CD14-positive monocyte (primary cell): Measurements from ENCODE around the gene IFNA7. TPM values are rescaled to one million over a fixed set of nuclear protein-coding genes. Genes with fewer than 3 reads are reported as not detected.
"Not testable (repeated sequence)": the region's sequence is repeated elsewhere in the genome, so short reads cannot be mapped to it uniquely, and the experiment has no call there.

Experiments used
- DNase-seq, 3 donors: peaks; one replicate each; pipeline ENCODE4 v3.0.0-alpha.2; 2011 to 2022
- H2AFZ ChIP-seq: 2 replicates; pipeline ENCODE4 v1.6.0; 2012; ENCODE audit warnings: mild to moderate bottlenecking, low read depth, low read length, inconsistent platforms; ENCODE audit not compliant: insufficient read depth, poor library complexity, severe bottlenecking
- H3K27ac ChIP-seq, 2 donors: 1 replicate in 1 of 2; 2 replicates in 1 of 2; pipeline ENCODE4 v1.5.1; 2012 to 2013; ENCODE audit warnings: low read length in 2 of 2, control low read depth in 1 of 2, inconsistent platforms in 1 of 2, low read depth in 1 of 2, mild to moderate bottlenecking in 1 of 2
- H3K27me3 ChIP-seq, 2 donors: one replicate each; pipeline versions ENCODE4 v1.6.0 to v1.6.1; 2011 to 2013; ENCODE audit warnings: low read length in 2 of 2; ENCODE audit not compliant: control insufficient read depth in 2 of 2, insufficient read depth in 2 of 2
- H3K36me3 ChIP-seq, 2 donors: replicated peaks in 1 of 2; 1 replicate in 1 of 2; 2 replicates in 1 of 2; pipeline versions ENCODE4 v1.5.1 to v1.6.1; 2012 to 2013; ENCODE audit warnings: low read length in 2 of 2, control low read depth in 1 of 2, inconsistent platforms in 1 of 2, mild to moderate bottlenecking in 1 of 2; ENCODE audit not compliant: insufficient read depth in 2 of 2, control insufficient read depth in 1 of 2
- H3K4me1 ChIP-seq, 2 donors: 1 replicate in 1 of 2; 2 replicates in 1 of 2; pipeline versions ENCODE4 v1.5.1 to v1.6.1; 2012 to 2013; ENCODE audit warnings: low read length in 2 of 2, control low read depth in 1 of 2, inconsistent platforms in 1 of 2, mild to moderate bottlenecking in 1 of 2, moderate library complexity in 1 of 2; ENCODE audit not compliant: insufficient read depth in 2 of 2, control insufficient read depth in 1 of 2
- H3K4me2 ChIP-seq: replicated peaks from 2 replicates; pipeline ENCODE3; 2012; ENCODE audit warnings: low read length, moderate library complexity, mild to moderate bottlenecking; ENCODE audit not compliant: poor library complexity, severe bottlenecking; ENCODE audit errors: extremely low read depth
- H3K4me3 ChIP-seq, 3 experiments: fragments of 200-600 bp in 1 of 3; sonication (generic) in 1 of 3; replicated peaks in 1 of 3; 1 replicate in 2 of 3; 2 replicates in 1 of 3; pipeline ENCODE4 v1.5.1; 2011 to 2013; ENCODE audit warnings: low read length in 3 of 3, mild to moderate bottlenecking in 3 of 3, control low read depth in 2 of 3, low read depth in 2 of 3, inconsistent platforms in 1 of 3, moderate library complexity in 1 of 3
- H3K79me2 ChIP-seq: 2 replicates; pipeline ENCODE4 v1.6.0; 2012; ENCODE audit warnings: mild to moderate bottlenecking, control low read depth, inconsistent platforms, low read length, moderate library complexity; ENCODE audit not compliant: insufficient read depth
- H3K9ac ChIP-seq: 2 replicates; pipeline ENCODE4 v1.6.0; 2017; ENCODE audit warnings: low read length, mild to moderate bottlenecking; ENCODE audit not compliant: insufficient read depth, poor library complexity, severe bottlenecking
- H3K9me3 ChIP-seq, 2 donors: replicated peaks in 1 of 2; 1 replicate in 1 of 2; 2 replicates in 1 of 2; pipeline versions ENCODE4 v1.5.1 to v1.6.1; 2012 to 2013; ENCODE audit warnings: low read length in 2 of 2, control low read depth in 1 of 2; ENCODE audit not compliant: control insufficient read depth in 1 of 2, insufficient read depth in 1 of 2
- H4K20me1 ChIP-seq: 2 replicates; pipeline ENCODE4 v1.6.0; 2012; ENCODE audit warnings: mild to moderate bottlenecking, low read length, control low read depth, moderate library complexity; ENCODE audit not compliant: insufficient read depth
- H3K27ac Mint-ChIP-seq, 7 donors: one replicate each; pipeline ENCODE4 v1.8.0; 2020; ENCODE audit warnings: mild to moderate bottlenecking in 7 of 7, mixed read lengths in 7 of 7, moderate library complexity in 6 of 7, inconsistent platforms in 2 of 7
- H3K27me3 Mint-ChIP-seq, 3 donors: one replicate each; pipeline ENCODE4 v1.8.0; 2021 to 2022; ENCODE audit warnings: low read depth in 3 of 3, mild to moderate bottlenecking in 3 of 3, mixed read lengths in 3 of 3, moderate library complexity in 3 of 3, inconsistent platforms in 1 of 3
- H3K36me3 Mint-ChIP-seq, 2 donors: one replicate each; pipeline ENCODE4 v1.8.0; 2020; ENCODE audit warnings: mixed read lengths in 2 of 2, inconsistent platforms in 1 of 2, mild to moderate bottlenecking in 1 of 2
- H3K4me1 Mint-ChIP-seq: one replicate; pipeline ENCODE4 v1.8.0; 2020; ENCODE audit warnings: mild to moderate bottlenecking, mixed read lengths
- H3K4me3 Mint-ChIP-seq, 2 donors: one replicate each; pipeline ENCODE4 v1.8.0; 2020; ENCODE audit warnings: mild to moderate bottlenecking in 2 of 2, mixed read lengths in 2 of 2, moderate library complexity in 1 of 2
- H3K9me3 Mint-ChIP-seq, 7 donors: one replicate each; pipeline ENCODE4 v1.8.0; 2020 to 2022; ENCODE audit warnings: mixed read lengths in 7 of 7, mild to moderate bottlenecking in 6 of 7, moderate library complexity in 6 of 7, inconsistent platforms in 2 of 7
- CTCF ChIP-seq: fragments of 200-600 bp; IDR thresholded peaks from one replicate; pipeline ENCODE4 v1.8.0; 2022; ENCODE audit warnings: antibody characterized with exemption, mild to moderate bottlenecking
- WGBS: methylation state at CpG from one replicate; pipeline ENCODE4 v1.1.5; 2013; ENCODE audit warnings: missing lambda C conversion rate; ENCODE audit not compliant: insufficient coverage; 5-methylcytosine and 5-hydroxymethylcytosine counted together
- intact Hi-C, 2 donors: fragments of 100-400 bp; cut with micrococcal nuclease; formaldehyde crosslinking; loops; one replicate each; pipeline versions ENCODE4 v1.15.0 to v1.15.1; 2023
- polyA plus RNA-seq, 3 donors: library from polyadenylated mRNA; depleted of rRNA in 1 of 3; unstranded in 2 of 3; stranded (reverse) in 1 of 3; fragments of 300-500 nt in 2 of 3; fragments of >200 nt in 1 of 3; fragmentation: Illumina TruSeq in 2 of 3; gene quantifications; 1 replicate in 2 of 3; 2 replicates in 1 of 3; pipeline ENCODE4 v1.2.3, GENCODE V29; 2012 to 2021

The IFNA7 gene
- polyA plus RNA-seq, 3 donors = not detected

GRCh38 chr9:21172156-21172555 lies 29.8 kb downstream of the IFNA7 start:
- intact Hi-C loops = no loop called here
- no peak overlapping the region for H3K4me3 Mint-ChIP-seq

GRCh38 chr9:21171351-21171750 lies 30.7 kb downstream of the IFNA7 start:
- Mint-ChIP-seq H3K27me3 (no peaks in the 10 kb centered on the region), H3K4me3 (no peak overlapping the region), H3K36me3 (no peaks in the 10 kb centered on the region), H3K9me3 (no peaks in the 10 kb centered on the region), H3K4me1 (peaks cover 10% of the 10 kb centered on the region), H3K27ac (no peak overlapping the region)
- no CpG with 5 or more reads among the region's 1 CpG for WGBS
- H3K36me3 ChIP-seq = no peaks in the 10 kb centered on the region
- no peak overlapping the region for H3K9ac ChIP-seq
- TF ChIP-seq CTCF = no peak
- peaks cover 0 to 9% of the 10 kb centered on the region in 2 donors for H3K4me1 ChIP-seq
- no peak for DNase-seq
- intact Hi-C loops = no loop called here
- H3K9me3 ChIP-seq = no peaks in the 10 kb centered on the region
- no peaks in the 10 kb centered on the region for H3K27me3 ChIP-seq
- no peak overlapping the region for H3K4me3 ChIP-seq
- H2AFZ ChIP-seq = no peak overlapping the region
- no peaks in the 10 kb centered on the region for H4K20me1 ChIP-seq
- no peak overlapping the region for H3K27ac ChIP-seq
- H3K79me2 ChIP-seq = no peaks in the 10 kb centered on the region
- no peak overlapping the region for H3K4me2 ChIP-seq

More at GRCh38 chr9:21172156-21172555, 29.8 kb downstream of the IFNA7 start:
- WGBS = no CpG with 5 or more reads among the region's 3 CpGs
- no peaks in the 10 kb centered on the region for H3K9me3 ChIP-seq
- H4K20me1 ChIP-seq = no peaks in the 10 kb centered on the region
- peaks cover 10% of the 10 kb centered on the region for H3K4me1 Mint-ChIP-seq
- no peak for DNase-seq
- no peak overlapping the region for H2AFZ ChIP-seq
- no peak overlapping the region for H3K9ac ChIP-seq
- peaks cover 0 to under 1% (median 0%) of the 10 kb centered on the region in 3 donors for H3K27me3 Mint-ChIP-seq
- no peak overlapping the region for H3K27ac ChIP-seq
- no peak for TF ChIP-seq CTCF
- H3K4me2 ChIP-seq = no peak overlapping the region
- H3K27me3 ChIP-seq = no peaks in the 10 kb centered on the region
- no peak overlapping the region for H3K4me3 ChIP-seq
- no peaks in the 10 kb centered on the region for H3K79me2 ChIP-seq
- H3K9me3 Mint-ChIP-seq = no peaks in the 10 kb centered on the region
- H3K36me3 Mint-ChIP-seq = no peaks in the 10 kb centered on the region
- H3K4me1 ChIP-seq = peaks cover 0 to 9% of the 10 kb centered on the region in 2 donors
- no peaks in the 10 kb centered on the region for H3K36me3 ChIP-seq
- H3K27ac Mint-ChIP-seq = no peak overlapping the region

GRCh38 chr9:21166560-21166959 lies 35.4 kb downstream of the IFNA7 start, which contains the start of gene IFNA21:
IFNA21 (minus strand) TSS chr9:21166660; CDS start chr9:21166612, 48 bp downstream.
- H3K27me3 Mint-ChIP-seq, H3K4me1 ChIP-seq, DNase-seq, H4K20me1 ChIP-seq, H3K27ac Mint-ChIP-seq, H3K4me2 ChIP-seq, H3K4me3 ChIP-seq, H3K9me3 Mint-ChIP-seq, H3K36me3 ChIP-seq, H2AFZ ChIP-seq, intact Hi-C loops, H3K27ac ChIP-seq, H3K36me3 Mint-ChIP-seq, H3K9me3 ChIP-seq, H3K79me2 ChIP-seq, H3K9ac ChIP-seq, H3K27me3 ChIP-seq, H3K4me3 Mint-ChIP-seq: not testable (repeated sequence)
- WGBS = no CpG with 5 or more reads among the region's 2 CpGs
- peaks cover 12% of the 10 kb centered on the region for H3K4me1 Mint-ChIP-seq
